Psoas muscle (tissue), 8 donors: Measurements from ENCODE around the gene PHF13. TPM values are rescaled to one million over a fixed set of nuclear protein-coding genes. Genes with fewer than 3 reads are reported as not detected.

Source experiments
- ATAC-seq, 4 donors: fragments of 200-7000 bp; cut with Tn5 transposase; one replicate each; pipeline ENCODE4 v1.9.1; 2020; ENCODE audit warnings: moderate library complexity in 3 of 4, mild to moderate bottlenecking in 2 of 4
- DNase-seq, 2 donors: peaks; one replicate each; pipeline ENCODE4 v3.0.0-alpha.2; 2020
- H3K27ac ChIP-seq: fragments of 200-600 bp; one replicate; pipeline ENCODE4 v1.8.0; 2022
- H3K27me3 ChIP-seq, 3 donors: fragments of 200-600 bp in 1 of 3; one replicate each; pipeline versions ENCODE4 v1.6.1 to v1.8.0; 2013 to 2022; ENCODE audit warnings: low read length in 2 of 3, mild to moderate bottlenecking in 2 of 3, moderate library complexity in 1 of 3; ENCODE audit not compliant: insufficient read depth in 3 of 3
- H3K36me3 ChIP-seq, 2 donors: fragments of 200-600 bp in 1 of 2; one replicate each; pipeline versions ENCODE4 v1.6.1 to v1.8.0; 2013 to 2022; ENCODE audit warnings: low read depth in 1 of 2, mild to moderate bottlenecking in 1 of 2, moderate library complexity in 1 of 2; ENCODE audit not compliant: insufficient read depth in 1 of 2
- H3K4me1 ChIP-seq: fragments of 200-600 bp; one replicate; pipeline ENCODE4 v1.8.0; 2022
- H3K4me3 ChIP-seq: fragments of 200-600 bp; one replicate; pipeline ENCODE4 v1.8.0; 2022; ENCODE audit warnings: mild to moderate bottlenecking
- H3K9me3 ChIP-seq: fragments of 200-600 bp; one replicate; pipeline ENCODE4 v1.8.0; 2022
- WGBS, 3 donors: extraction: QIAGEN DNeasy Blood & Tissue Kit; methylation state at CpG; one replicate each; pipeline versions ENCODE4 v1.1.6 to v1.1.7; 2013; 5-methylcytosine and 5-hydroxymethylcytosine counted together
- intact Hi-C, 2 donors: fragments of 100-400 bp; cut with DNase I; formaldehyde crosslinking; loops; one replicate each; pipeline versions ENCODE4 v1.11.0 to v1.14.2; 2022
- polyA plus RNA-seq, 3 donors: library from polyadenylated mRNA; stranded (reverse); fragments of 200-250 nt; gene quantifications; one replicate each; pipeline ENCODE4 v1.2.3, GENCODE V29; 2013
- total RNA-seq, 4 donors: library from RNA; stranded (reverse); fragmentation: NEBNext Ultra II Directional in 2 of 4; extraction: Animal tissue kit (Norgen Biotek cat#: 25700) in 2 of 4; gene quantifications; one replicate each; pipeline versions ENCODE4 v1.2.1 to v1.2.4, GENCODE V29; 2021 to 2023
- TF ChIP-seq, protein P1 (sequence below): fragments of 200-600 bp; IDR thresholded peaks from one replicate; pipeline ENCODE4 v1.8.0; 2022; ENCODE audit warnings: antibody characterized with exemption
- donor health status: healthy with polysubstance abuse.
- donor health status: DM: no; HTN: no; CAD: no; lungs with moderate emphysema.
- donor health status: Bipolar disorder and iron deficiency.
- donor health status: healthy.
- donor health status: DM: yes; HTN: yes; CAD: no.
- donor health status: DM: no; HTN: no; CAD: no.
- donor health status: DM: no; HTN: no; CAD: no.
- donor health status: DM: yes; HTN: yes; CAD: no.

Gene PHF13
- total and polyA plus RNA-seq, 7 donors, result 4.8 to 21.3 (median 7.5) TPM

DNA sequence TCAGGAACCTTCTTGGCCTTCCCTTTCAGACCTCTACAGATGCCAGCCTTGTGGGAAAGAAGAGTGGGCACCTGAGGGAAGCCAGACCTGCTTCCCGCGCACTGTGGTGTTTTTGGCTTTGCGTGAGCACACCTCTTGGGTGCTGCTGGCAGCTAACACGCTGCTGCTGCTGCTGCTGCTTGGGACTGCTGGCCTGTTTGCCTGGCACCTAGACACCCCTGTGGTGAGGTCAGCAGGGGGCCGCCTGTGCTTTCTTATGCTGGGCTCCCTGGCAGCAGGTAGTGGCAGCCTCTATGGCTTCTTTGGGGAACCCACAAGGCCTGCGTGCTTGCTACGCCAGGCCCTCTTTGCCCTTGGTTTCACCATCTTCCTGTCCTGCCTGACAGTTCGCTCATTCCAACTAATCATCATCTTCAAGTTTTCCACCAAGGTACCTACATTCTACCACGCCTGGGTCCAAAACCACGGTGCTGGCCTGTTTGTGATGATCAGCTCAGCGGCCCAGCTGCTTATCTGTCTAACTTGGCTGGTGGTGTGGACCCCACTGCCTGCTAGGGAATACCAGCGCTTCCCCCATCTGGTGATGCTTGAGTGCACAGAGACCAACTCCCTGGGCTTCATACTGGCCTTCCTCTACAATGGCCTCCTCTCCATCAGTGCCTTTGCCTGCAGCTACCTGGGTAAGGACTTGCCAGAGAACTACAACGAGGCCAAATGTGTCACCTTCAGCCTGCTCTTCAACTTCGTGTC is 34.7 kb upstream of the PHF13 start:
- peaks cover 20% of the 10 kb centered on the region for H3K4me1 ChIP-seq
- peak overlapping the region; percentile 86 for H3K4me3 ChIP-seq
- ATAC-seq (no peak), DNase-seq (no peak)
- H3K9me3 ChIP-seq, result no peaks in the 10 kb centered on the region
- peak overlapping the region; percentile 93 for H3K27ac ChIP-seq
- TF ChIP-seq, protein P1, sequence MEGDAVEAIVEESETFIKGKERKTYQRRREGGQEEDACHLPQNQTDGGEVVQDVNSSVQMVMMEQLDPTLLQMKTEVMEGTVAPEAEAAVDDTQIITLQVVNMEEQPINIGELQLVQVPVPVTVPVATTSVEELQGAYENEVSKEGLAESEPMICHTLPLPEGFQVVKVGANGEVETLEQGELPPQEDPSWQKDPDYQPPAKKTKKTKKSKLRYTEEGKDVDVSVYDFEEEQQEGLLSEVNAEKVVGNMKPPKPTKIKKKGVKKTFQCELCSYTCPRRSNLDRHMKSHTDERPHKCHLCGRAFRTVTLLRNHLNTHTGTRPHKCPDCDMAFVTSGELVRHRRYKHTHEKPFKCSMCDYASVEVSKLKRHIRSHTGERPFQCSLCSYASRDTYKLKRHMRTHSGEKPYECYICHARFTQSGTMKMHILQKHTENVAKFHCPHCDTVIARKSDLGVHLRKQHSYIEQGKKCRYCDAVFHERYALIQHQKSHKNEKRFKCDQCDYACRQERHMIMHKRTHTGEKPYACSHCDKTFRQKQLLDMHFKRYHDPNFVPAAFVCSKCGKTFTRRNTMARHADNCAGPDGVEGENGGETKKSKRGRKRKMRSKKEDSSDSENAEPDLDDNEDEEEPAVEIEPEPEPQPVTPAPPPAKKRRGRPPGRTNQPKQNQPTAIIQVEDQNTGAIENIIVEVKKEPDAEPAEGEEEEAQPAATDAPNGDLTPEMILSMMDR, result no peak
- H3K27me3 ChIP-seq, result no peaks in the 10 kb centered on the region
- intact Hi-C loops, result no loop called here
- H3K36me3 ChIP-seq, result peaks cover 0 to 8% of the 10 kb centered on the region in 2 donors
- 86 to 89% (median 87%) methylated on average over 14 of the region's 14 CpGs for WGBS, 3 donors

DNA sequence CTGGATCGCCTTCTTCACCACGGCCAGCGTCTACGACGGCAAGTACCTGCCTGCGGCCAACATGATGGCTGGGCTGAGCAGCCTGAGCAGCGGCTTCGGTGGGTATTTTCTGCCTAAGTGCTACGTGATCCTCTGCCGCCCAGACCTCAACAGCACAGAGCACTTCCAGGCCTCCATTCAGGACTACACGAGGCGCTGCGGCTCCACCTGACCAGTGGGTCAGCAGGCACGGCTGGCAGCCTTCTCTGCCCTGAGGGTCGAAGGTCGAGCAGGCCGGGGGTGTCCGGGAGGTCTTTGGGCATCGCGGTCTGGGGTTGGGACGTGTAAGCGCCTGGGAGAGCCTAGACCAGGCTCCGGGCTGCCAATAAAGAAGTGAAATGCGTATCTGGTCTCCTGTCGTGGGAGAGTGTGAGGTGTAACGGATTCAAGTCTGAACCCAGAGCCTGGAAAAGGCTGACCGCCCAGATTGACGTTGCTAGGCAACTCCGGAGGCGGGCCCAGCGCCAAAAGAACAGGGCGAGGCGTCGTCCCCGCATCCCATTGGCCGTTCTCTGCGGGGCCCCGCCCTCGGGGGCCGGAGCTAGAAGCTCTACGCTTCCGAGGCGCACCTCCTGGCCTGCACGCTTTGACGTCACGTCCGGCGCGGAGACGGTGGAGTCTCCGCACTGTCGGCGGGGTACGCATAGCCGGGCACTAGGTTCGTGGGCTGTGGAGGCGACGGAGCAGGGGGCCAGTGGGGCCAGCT is 34.0 kb upstream of the PHF13 start, which contains the start of gene ZBTB48:
Gene ZBTB48, plus strand, starts transcription at position 621 of the 745 bp plus-strand sequence. CDS start 616 bp downstream, outside the sequence.
- DNase-seq, result peak; percentile 100
- H3K9me3 ChIP-seq, result no peaks in the 10 kb centered on the region
- 8 to 10% (median 8%) methylated on average over 58 of the region's 58 CpGs for WGBS, 3 donors
- intact Hi-C loops, result no loop called here
- H3K36me3 ChIP-seq, result peaks cover 0 to 8% of the 10 kb centered on the region in 2 donors
- H3K4me1 ChIP-seq, result peaks cover 20% of the 10 kb centered on the region
- no peaks in the 10 kb centered on the region for H3K27me3 ChIP-seq
- H3K4me3 ChIP-seq, result peak within 1 kb of the TSS; percentile 86
- TF ChIP-seq, protein P1, result no peak
- peak; percentile 90 to 96 (median 92) for ATAC-seq
- peak within 1 kb of the TSS; percentile 93 for H3K27ac ChIP-seq

- peaks cover 20% of the 10 kb centered on the region for H3K4me1 ChIP-seq
- ATAC-seq, result peak; percentile 6 to 48 (median 15)
These were observed 33.4 kb upstream of the PHF13 start for GRCh38 chr1:6580119-6580592.

GRCh38 chr1:6580593-6581409 is 32.7 kb upstream of the PHF13 start:
- peaks cover 0 to 8% of the 10 kb centered on the region in 2 donors for H3K36me3 ChIP-seq
- no peaks in the 10 kb centered on the region for H3K27me3 ChIP-seq
- peaks cover 20% of the 10 kb centered on the region for H3K4me1 ChIP-seq
- 18 to 25% (median 19%) methylated on average over 19 of the region's 19 CpGs for WGBS, 3 donors
- intact Hi-C loops, result no loop called here
- TF ChIP-seq, protein P1, result peak; percentile 14
- peak overlapping the region; percentile 93 for H3K27ac ChIP-seq
- peak overlapping the region; percentile 86 for H3K4me3 ChIP-seq
- H3K9me3 ChIP-seq, result no peaks in the 10 kb centered on the region
- DNase-seq, result peak in 1 of 2 donors; percentile 65
- peak; percentile 3 to 18 (median 6) for ATAC-seq

More at GRCh38 chr1:6580119-6580592, 33.4 kb upstream of the PHF13 start:
- Histone ChIP-seq H3K36me3 (peaks cover 0 to 8% of the 10 kb centered on the region in 2 donors), H3K27me3 (no peaks in the 10 kb centered on the region), H3K27ac (peak overlapping the region; percentile 93), H3K9me3 (no peaks in the 10 kb centered on the region), H3K4me3 (peak overlapping the region; percentile 86)
- TF ChIP-seq, protein P1, result no peak
- intact Hi-C loops, result no loop called here
- WGBS, 3 donors, result 0 to 1% (median 0%) methylated on average over 7 to 30 of the region's 30 CpGs
- DNase-seq, result peak; percentile 33 to 64
